Measurements from ENCODE around the gene WDFY4. TPM values are rescaled to one million over a fixed set of nuclear protein-coding genes. Genes with fewer than 3 reads are reported as not detected.

WDFY4 gene
- polyA plus RNA-seq, 4 donors = under 0.01 to 3.2 (median 0.88) TPM

DNA sequence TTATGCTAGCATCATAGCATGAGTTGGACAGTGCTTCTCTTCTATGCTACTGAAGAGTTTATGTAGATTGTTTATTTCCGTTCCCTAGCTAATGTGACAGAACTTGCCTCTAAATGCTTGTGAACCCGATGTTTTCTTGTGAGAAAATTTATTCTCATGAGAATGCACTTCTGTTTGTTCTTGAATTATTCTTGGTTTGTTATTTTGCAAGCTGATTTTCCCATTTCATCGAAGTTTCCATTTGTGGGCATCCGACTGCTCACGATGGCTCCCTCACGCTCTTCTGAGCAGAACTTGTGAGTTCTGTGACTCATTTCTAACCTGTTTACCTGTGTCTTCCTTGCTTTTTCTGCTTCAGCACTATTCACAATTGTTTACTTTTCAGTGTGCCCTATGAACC lies 59.9 kb downstream of the WDFY4 start:
- H3K27me3 ChIP-seq (ENCODE audit: control insufficient read depth in 3 of 3, insufficient read depth in 3 of 3, low read length in 3 of 3) = no peaks in the 10 kb centered on the region
- H3K27ac ChIP-seq (ENCODE audit: low read depth in 1 of 3, low read length in 2 of 3) = no peak overlapping the region
- FAIRE-seq (no peak), DNase-seq (no peak)
- WGBS, 3 donors = 74 to 87% (median 80%) methylated on average over 6 of the region's 6 CpGs
- no peaks in the 10 kb centered on the region for H3K36me3 ChIP-seq (ENCODE audit: control insufficient read depth in 3 of 3, insufficient read depth in 2 of 3, low read depth in 1 of 3, low read length in 3 of 3)
- no peak overlapping the region for H3K4me3 ChIP-seq (ENCODE audit: low read depth in 1 of 3, low read length in 3 of 3)
- no peaks in the 10 kb centered on the region for H3K4me1 ChIP-seq (ENCODE audit: control insufficient read depth in 3 of 3, insufficient read depth in 2 of 3, low read depth in 1 of 3, low read length in 2 of 3)
- no peaks in the 10 kb centered on the region for H3K9me3 ChIP-seq (ENCODE audit: control insufficient read depth in 2 of 2, insufficient read depth in 1 of 2, low read depth in 1 of 2, low read length in 1 of 2)

DNA sequence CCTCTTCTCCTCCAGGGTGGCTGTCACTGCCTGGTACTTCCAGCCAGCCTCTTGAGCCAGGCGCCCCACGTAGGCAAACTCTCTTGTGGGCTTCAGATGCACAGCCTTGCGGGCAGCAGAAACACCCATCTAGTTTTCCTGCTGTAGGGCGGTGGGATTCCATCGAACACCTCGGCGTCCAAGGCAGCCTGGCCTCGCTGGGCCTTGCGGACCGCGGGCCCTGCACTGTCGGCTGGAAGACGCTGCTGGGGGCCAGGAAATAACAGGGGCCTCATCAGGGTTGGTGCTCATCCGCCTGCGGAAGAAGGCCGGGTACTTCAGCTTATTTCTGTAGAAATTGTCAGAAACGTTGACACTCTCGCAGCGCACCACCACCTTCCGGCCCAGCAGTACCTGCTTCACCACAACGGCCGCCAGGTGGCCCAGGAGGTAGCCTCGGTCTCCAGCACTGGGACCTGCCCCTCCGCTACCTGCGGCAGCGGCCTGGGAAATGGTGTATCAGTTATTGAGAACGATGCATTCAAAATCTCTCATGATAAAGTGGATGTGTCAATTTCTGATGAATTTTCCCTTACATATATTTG lies 61.1 kb downstream of the WDFY4 start:
- 82 to 83% (median 83%) methylated on average over 27 of the region's 27 CpGs for WGBS, 3 donors
- Histone ChIP-seq H3K27ac (ENCODE audit: low read depth in 1 of 3, low read length in 2 of 3) (no peak overlapping the region), H3K4me1 (ENCODE audit: control insufficient read depth in 3 of 3, insufficient read depth in 2 of 3, low read depth in 1 of 3, low read length in 2 of 3) (no peaks in the 10 kb centered on the region), H3K9me3 (ENCODE audit: control insufficient read depth in 2 of 2, insufficient read depth in 1 of 2, low read depth in 1 of 2, low read length in 1 of 2) (no peaks in the 10 kb centered on the region), H3K36me3 (ENCODE audit: control insufficient read depth in 3 of 3, insufficient read depth in 2 of 3, low read depth in 1 of 3, low read length in 3 of 3) (no peaks in the 10 kb centered on the region), H3K27me3 (ENCODE audit: control insufficient read depth in 3 of 3, insufficient read depth in 3 of 3, low read length in 3 of 3) (no peaks in the 10 kb centered on the region), H3K4me3 (ENCODE audit: low read depth in 1 of 3, low read length in 3 of 3) (no peak overlapping the region)
- FAIRE-seq (no peak), DNase-seq (no peak)

DNA sequence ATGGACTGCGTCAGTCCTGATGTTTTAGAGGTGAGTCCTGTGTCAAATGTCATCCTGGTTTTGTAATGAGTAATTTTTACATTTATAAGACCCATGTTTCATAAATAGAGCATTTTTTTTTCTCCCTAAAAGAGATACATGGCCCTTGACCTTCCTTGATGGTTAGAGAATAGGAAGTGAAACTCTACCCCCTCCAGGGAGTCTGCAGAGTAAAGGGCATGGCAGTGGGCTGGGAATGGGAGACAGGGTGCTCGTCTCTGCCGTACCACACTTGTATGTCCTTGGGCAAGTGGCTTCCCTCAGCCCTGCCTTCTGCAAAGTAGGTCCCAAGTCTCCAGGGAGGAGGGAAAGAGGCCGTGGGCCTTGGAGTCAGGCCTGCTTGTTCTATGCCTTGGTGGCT lies 63.9 kb downstream of the WDFY4 start:
- H3K36me3 ChIP-seq (ENCODE audit: control insufficient read depth in 3 of 3, insufficient read depth in 2 of 3, low read depth in 1 of 3, low read length in 3 of 3) = no peaks in the 10 kb centered on the region
- H3K9me3 ChIP-seq (ENCODE audit: control insufficient read depth in 2 of 2, insufficient read depth in 1 of 2, low read depth in 1 of 2, low read length in 1 of 2) = no peaks in the 10 kb centered on the region
- WGBS, 3 donors = 74 to 88% (median 82%) methylated on average over 4 of the region's 4 CpGs
- no peak overlapping the region for H3K4me3 ChIP-seq (ENCODE audit: low read depth in 1 of 3, low read length in 3 of 3)
- no peaks in the 10 kb centered on the region for H3K4me1 ChIP-seq (ENCODE audit: control insufficient read depth in 3 of 3, insufficient read depth in 2 of 3, low read depth in 1 of 3, low read length in 2 of 3)
- FAIRE-seq (no peak), DNase-seq (no peak)
- H3K27me3 ChIP-seq (ENCODE audit: control insufficient read depth in 3 of 3, insufficient read depth in 3 of 3, low read length in 3 of 3) = no peaks in the 10 kb centered on the region
- H3K27ac ChIP-seq (ENCODE audit: low read depth in 1 of 3, low read length in 2 of 3) = no peak overlapping the region

DNA sequence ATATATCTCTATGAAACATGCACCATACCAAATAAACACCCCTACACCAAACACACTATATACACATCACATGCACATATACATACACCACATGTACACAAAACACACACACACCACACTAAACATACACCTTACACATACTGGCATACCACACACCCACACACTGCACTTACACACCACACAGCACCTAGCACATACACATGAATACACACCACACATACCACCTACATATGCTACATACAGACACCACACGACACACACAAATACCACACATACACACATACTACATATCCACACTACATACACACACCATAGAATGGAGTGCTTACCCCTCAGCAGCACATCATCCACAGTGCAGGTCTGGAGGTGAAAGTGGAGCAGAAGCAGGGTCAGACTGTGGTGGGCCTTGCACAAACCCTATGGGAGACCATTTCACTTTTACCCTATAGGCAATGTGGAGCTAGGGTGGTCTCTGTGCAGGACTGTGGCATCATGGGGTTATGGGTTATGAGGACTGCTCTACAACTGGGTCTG lies 64.6 kb downstream of the WDFY4 start:
- no peak for DNase-seq
- 89 to 98% (median 92%) methylated on average over 1 of the region's 1 CpG for WGBS, 3 donors

DNA sequence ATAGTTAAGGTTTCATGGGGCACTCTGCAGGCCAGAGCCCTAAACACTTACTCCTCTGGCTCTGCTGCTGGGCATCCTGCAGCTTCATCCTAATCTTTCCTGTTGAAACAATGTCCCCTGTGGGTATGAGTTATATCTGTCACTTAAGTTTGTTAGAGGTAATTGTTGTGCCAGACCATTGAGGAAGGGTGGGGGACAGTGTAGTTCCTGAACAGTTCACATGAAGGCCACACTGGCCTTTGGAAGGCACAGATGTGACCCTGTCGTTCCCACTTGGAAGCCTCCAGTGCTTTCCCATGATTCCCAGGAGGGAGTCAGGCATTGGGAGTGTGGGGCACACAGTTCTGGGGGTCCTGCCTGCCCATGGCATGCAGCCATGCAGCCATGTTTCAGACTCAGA lies 65.3 kb downstream of the WDFY4 start:
- Histone ChIP-seq H3K4me3 (ENCODE audit: low read depth in 1 of 3, low read length in 3 of 3) (no peak overlapping the region), H3K4me1 (ENCODE audit: control insufficient read depth in 3 of 3, insufficient read depth in 2 of 3, low read depth in 1 of 3, low read length in 2 of 3) (no peaks in the 10 kb centered on the region), H3K27ac (ENCODE audit: low read depth in 1 of 3, low read length in 2 of 3) (no peak overlapping the region), H3K36me3 (ENCODE audit: control insufficient read depth in 3 of 3, insufficient read depth in 2 of 3, low read depth in 1 of 3, low read length in 3 of 3) (no peaks in the 10 kb centered on the region), H3K27me3 (ENCODE audit: control insufficient read depth in 3 of 3, insufficient read depth in 3 of 3, low read length in 3 of 3) (no peaks in the 10 kb centered on the region), H3K9me3 (ENCODE audit: control insufficient read depth in 2 of 2, insufficient read depth in 1 of 2, low read depth in 1 of 2, low read length in 1 of 2) (no peaks in the 10 kb centered on the region)
- no peak for FAIRE-seq
- no peak for DNase-seq
- WGBS, 3 donors = 43 to 71% (median 68%) methylated on average over 1 of the region's 1 CpG

More for the DNA sequence above, 64.6 kb downstream of the WDFY4 start:
- FAIRE-seq = no peak
- Histone ChIP-seq H3K9me3 (ENCODE audit: control insufficient read depth in 2 of 2, insufficient read depth in 1 of 2, low read depth in 1 of 2, low read length in 1 of 2) (no peaks in the 10 kb centered on the region), H3K36me3 (ENCODE audit: control insufficient read depth in 3 of 3, insufficient read depth in 2 of 3, low read depth in 1 of 3, low read length in 3 of 3) (no peaks in the 10 kb centered on the region), H3K27me3 (ENCODE audit: control insufficient read depth in 3 of 3, insufficient read depth in 3 of 3, low read length in 3 of 3) (no peaks in the 10 kb centered on the region), H3K27ac (ENCODE audit: low read depth in 1 of 3, low read length in 2 of 3) (no peak overlapping the region), H3K4me3 (ENCODE audit: low read depth in 1 of 3, low read length in 3 of 3) (no peak overlapping the region), H3K4me1 (ENCODE audit: control insufficient read depth in 3 of 3, insufficient read depth in 2 of 3, low read depth in 1 of 3, low read length in 2 of 3) (no peaks in the 10 kb centered on the region)

DNA sequence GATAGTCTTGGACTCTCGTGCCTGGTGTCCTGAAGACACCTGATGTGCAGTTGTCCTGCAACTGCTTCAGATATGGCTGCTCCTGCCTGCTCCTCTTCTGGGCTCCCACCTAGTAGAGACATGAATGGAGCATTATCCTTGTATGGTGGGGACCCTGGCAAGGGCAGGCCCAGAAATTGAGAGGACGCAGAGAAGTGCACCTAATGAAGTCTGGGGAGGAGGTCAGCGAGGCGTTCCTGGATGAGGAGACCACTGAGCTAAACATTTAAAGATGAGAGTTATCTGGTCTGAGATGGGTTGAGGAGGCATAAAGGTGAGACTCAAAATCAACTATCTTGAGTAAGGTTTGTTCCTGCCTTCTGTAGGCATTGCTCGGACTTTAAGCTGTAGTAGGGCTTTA lies 66.3 kb downstream of the WDFY4 start:
- FAIRE-seq = no peak
- H3K4me3 ChIP-seq (ENCODE audit: low read depth in 1 of 3, low read length in 3 of 3) = no peak overlapping the region
- H3K4me1 ChIP-seq (ENCODE audit: control insufficient read depth in 3 of 3, insufficient read depth in 2 of 3, low read depth in 1 of 3, low read length in 2 of 3) = no peaks in the 10 kb centered on the region
- 84 to 95% (median 86%) methylated on average over 5 of the region's 5 CpGs for WGBS, 3 donors
- no peaks in the 10 kb centered on the region for H3K27me3 ChIP-seq (ENCODE audit: control insufficient read depth in 3 of 3, insufficient read depth in 3 of 3, low read length in 3 of 3)
- no peak overlapping the region for H3K27ac ChIP-seq (ENCODE audit: low read depth in 1 of 3, low read length in 2 of 3)
- no peaks in the 10 kb centered on the region for H3K36me3 ChIP-seq (ENCODE audit: control insufficient read depth in 3 of 3, insufficient read depth in 2 of 3, low read depth in 1 of 3, low read length in 3 of 3)
- no peaks in the 10 kb centered on the region for H3K9me3 ChIP-seq (ENCODE audit: control insufficient read depth in 2 of 2, insufficient read depth in 1 of 2, low read depth in 1 of 2, low read length in 1 of 2)
- DNase-seq = no peak

DNA sequence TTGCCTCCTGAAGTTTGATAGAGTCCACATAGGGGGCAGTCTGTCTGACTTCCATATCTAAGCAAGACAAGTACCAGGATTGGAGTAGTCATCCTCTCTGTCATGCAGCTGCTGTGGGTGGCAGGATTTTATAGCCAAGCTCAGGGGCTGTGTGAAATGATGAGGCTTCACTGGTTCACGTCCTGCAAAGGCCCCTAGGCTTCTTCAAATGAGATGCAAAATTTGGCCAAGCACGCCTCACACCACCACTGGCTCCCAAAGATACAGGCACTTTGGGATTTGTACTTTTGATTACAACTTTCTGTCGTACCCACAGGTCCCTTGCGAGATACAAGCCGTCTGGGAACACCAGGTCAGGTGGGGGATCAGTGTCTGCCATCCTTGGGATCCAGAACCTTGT lies 67.1 kb downstream of the WDFY4 start:
- no peaks in the 10 kb centered on the region for H3K9me3 ChIP-seq (ENCODE audit: control insufficient read depth in 2 of 2, insufficient read depth in 1 of 2, low read depth in 1 of 2, low read length in 1 of 2)
- no peak for DNase-seq
- no peak for FAIRE-seq
- H3K27me3 ChIP-seq (ENCODE audit: control insufficient read depth in 3 of 3, insufficient read depth in 3 of 3, low read length in 3 of 3) = no peaks in the 10 kb centered on the region
- H3K36me3 ChIP-seq (ENCODE audit: control insufficient read depth in 3 of 3, insufficient read depth in 2 of 3, low read depth in 1 of 3, low read length in 3 of 3) = no peaks in the 10 kb centered on the region
- H3K4me3 ChIP-seq (ENCODE audit: low read depth in 1 of 3, low read length in 3 of 3) = no peak overlapping the region
- H3K27ac ChIP-seq (ENCODE audit: low read depth in 1 of 3, low read length in 2 of 3) = no peak overlapping the region
- WGBS, 3 donors = 78 to 90% (median 81%) methylated on average over 5 of the region's 5 CpGs
- H3K4me1 ChIP-seq (ENCODE audit: control insufficient read depth in 3 of 3, insufficient read depth in 2 of 3, low read depth in 1 of 3, low read length in 2 of 3) = no peaks in the 10 kb centered on the region

DNA sequence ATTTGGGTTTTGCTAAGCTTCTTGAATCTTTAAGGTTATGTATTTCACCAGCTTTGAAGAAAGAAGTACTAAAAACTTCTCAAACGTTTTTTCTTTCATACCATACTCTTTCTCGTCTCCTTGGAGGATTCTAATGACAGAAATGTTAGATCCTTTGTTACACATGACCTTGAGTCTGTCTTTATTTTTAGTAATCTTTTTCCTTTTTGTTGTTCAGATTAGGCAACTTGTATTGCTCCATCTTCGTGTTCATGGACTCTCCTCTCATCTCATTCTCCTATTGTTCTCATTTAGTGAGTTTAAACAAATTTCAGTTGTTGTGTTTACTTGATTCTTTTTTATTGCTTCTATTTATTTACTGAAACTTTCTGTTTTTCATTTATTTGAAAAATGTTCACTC lies 73.7 kb downstream of the WDFY4 start:
- Histone ChIP-seq H3K9me3 (ENCODE audit: control insufficient read depth in 2 of 2, insufficient read depth in 1 of 2, low read depth in 1 of 2, low read length in 1 of 2) (no peaks in the 10 kb centered on the region), H3K36me3 (ENCODE audit: control insufficient read depth in 3 of 3, insufficient read depth in 2 of 3, low read depth in 1 of 3, low read length in 3 of 3) (no peaks in the 10 kb centered on the region), H3K27ac (ENCODE audit: low read depth in 1 of 3, low read length in 2 of 3) (no peak overlapping the region), H3K4me1 (ENCODE audit: control insufficient read depth in 3 of 3, insufficient read depth in 2 of 3, low read depth in 1 of 3, low read length in 2 of 3) (no peaks in the 10 kb centered on the region), H3K4me3 (ENCODE audit: low read depth in 1 of 3, low read length in 3 of 3) (no peak overlapping the region), H3K27me3 (ENCODE audit: control insufficient read depth in 3 of 3, insufficient read depth in 3 of 3, low read length in 3 of 3) (no peaks in the 10 kb centered on the region)
- no peak for FAIRE-seq
- DNase-seq = no peak
- 54 to 56% (median 55%) methylated on average over 3 of the region's 3 CpGs for WGBS, 3 donors
